ENCODE measurements around the gene OPRL1.

GRCh38 chr20:64130876-64131275, 51.0 kb downstream of the OPRL1 start:
- no peak for TF ChIP-seq CTCF (IDR thresholded peaks at IDR 0.05)
- TF ChIP-seq POLR2AphosphoS5 (IDR thresholded peaks at IDR 0.05; ENCODE audit: low read depth, low read length): no peak
- TF ChIP-seq SIN3A (IDR thresholded peaks at IDR 0.05; ENCODE audit: borderline replicate concordance, insufficient read depth, low read depth, low read length): no peak

All from Panc1 (cell line).